Occipital lobe (tissue), 2 donors: Measurements from ENCODE around the gene ZACN. TPM values are rescaled to one million over a fixed set of nuclear protein-coding genes. Genes with fewer than 3 reads are reported as not detected.
A peak's percentile ranks its signal among the peaks of the same experiment; 100 is the strongest.

Source experiments
- DNase-seq: peaks from one replicate; lab custom pipeline; 2025; lab: John Stamatoyannopoulos, UW
- total RNA-seq: library from RNA; depleted of rRNA; stranded (reverse); fragments of >200 nt; gene quantifications from one replicate; pipeline ENCODE4 v1.2.3, GENCODE V29; 2014

ZACN gene
- total RNA-seq, 1 donor from 2014 or later, result not detected

- no peak for DNase-seq
Observed at GRCh38 chr17:76102944-76103273, 23.9 kb downstream of the ZACN start.

- peak; percentile 83 for DNase-seq
Observed at GRCh38 chr17:76103274-76104139, 24.5 kb downstream of the ZACN start, which contains the start of gene EXOC7. TSS of gene EXOC7 (minus strand) at chr17:76103787. CDS start at chr17:76103692, 95 bp downstream.

GRCh38 chr17:76104140-76104895, 25.3 kb downstream of the ZACN start:
- DNase-seq, result no peak

- DNase-seq, result no peak
Observed at GRCh38 chr17:76104896-76105231, 25.9 kb downstream of the ZACN start.

GRCh38 chr17:76106703-76107102, 27.7 kb downstream of the ZACN start:
- no peak for DNase-seq

GRCh38 chr17:76107509-76107908, 28.5 kb downstream of the ZACN start:
- no peak for DNase-seq

GRCh38 chr17:76111956-76112355, 33.0 kb downstream of the ZACN start:
- no peak for DNase-seq

GRCh38 chr17:76115138-76115754, 36.3 kb downstream of the ZACN start:
- no peak for DNase-seq

GRCh38 chr17:76119409-76120371, 40.7 kb downstream of the ZACN start:
- DNase-seq, result no peak

- no peak for DNase-seq
Observed at GRCh38 chr17:76120658-76121008, 41.7 kb downstream of the ZACN start.

GRCh38 chr17:76121932-76122430, 43.0 kb downstream of the ZACN start:
- no peak for DNase-seq

GRCh38 chr17:76122431-76123190, 43.6 kb downstream of the ZACN start:
- DNase-seq, result no peak

- no peak for DNase-seq
Observed at GRCh38 chr17:76123191-76123499, 44.2 kb downstream of the ZACN start.

- DNase-seq, result no peak
Observed at GRCh38 chr17:76123749-76124581, 45.0 kb downstream of the ZACN start.

- DNase-seq, result no peak
Observed at GRCh38 chr17:76124582-76125390, 45.8 kb downstream of the ZACN start.

GRCh38 chr17:76125391-76125675, 46.4 kb downstream of the ZACN start:
- DNase-seq, result no peak

GRCh38 chr17:76125922-76126321, 46.9 kb downstream of the ZACN start:
- DNase-seq, result no peak

- no peak for DNase-seq
Observed at GRCh38 chr17:76130473-76130872, 51.5 kb downstream of the ZACN start.
